HuH-7.5 (cell line): ENCODE results near the gene HAL.

Experiments
- DNase-seq: peaks from one replicate; pipeline ENCODE4 v3.0.0; 2011; ENCODE audit warnings: low spot score

The HAL gene

GRCh38 chr12:95942101-95942523, 54.0 kb downstream of the HAL start:
- no peak for DNase-seq

DNA sequence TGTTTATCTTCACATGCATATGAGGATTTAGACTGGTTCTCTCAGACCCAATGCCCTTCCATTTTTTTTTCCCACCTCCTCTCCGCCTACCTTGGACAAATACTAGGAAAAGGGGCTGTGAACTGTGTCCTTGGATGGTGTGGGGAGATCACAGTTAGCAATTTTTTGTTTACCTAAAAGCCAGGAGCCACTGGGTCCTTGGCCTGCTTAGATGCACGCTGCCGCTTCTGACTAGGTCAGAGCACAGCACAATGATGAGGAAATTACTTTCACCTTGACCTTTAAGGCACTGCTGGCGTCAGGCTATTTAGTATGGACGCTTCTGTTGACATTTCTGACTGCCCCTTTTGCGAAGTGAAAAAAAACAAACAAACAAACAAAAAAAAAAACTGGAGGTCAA, 55.6 kb downstream of the HAL start:
- DNase-seq: peak; percentile 57
